Adrenal gland (tissue), 12 donors: Measurements from ENCODE around the gene MAPK10. TPM values are rescaled to one million over a fixed set of nuclear protein-coding genes. Genes with fewer than 3 reads are reported as not detected.

Experiments used
- DNase-seq, 7 donors: peaks; one replicate each; pipeline ENCODE4 v3.0.0-alpha.2; 2019 to 2020
- H3K27ac ChIP-seq, 5 donors: fragments of 200-600 bp; sonication (generic) in 4 of 5; 1 replicate in 3 of 5; 2 replicates in 2 of 5; pipeline versions ENCODE4 v1.5.1 to v1.8.0; 2016 to 2020; ENCODE audit warnings: mild to moderate bottlenecking in 1 of 5
- H3K27me3 ChIP-seq: fragments of 200-600 bp; 2 replicates; pipeline ENCODE4 v1.8.0; 2021
- H3K36me3 ChIP-seq, 2 donors: fragments of 200-600 bp; replicated peaks in 1 of 2; 1 replicate in 1 of 2; 2 replicates in 1 of 2; pipeline versions ENCODE4 v1.5.1 to v1.8.0; 2018 to 2022
- H3K4me1 ChIP-seq, 2 donors: fragments of 200-600 bp; replicated peaks in 1 of 2; 1 replicate in 1 of 2; 2 replicates in 1 of 2; pipeline versions ENCODE4 v1.5.1 to v1.8.0; 2018 to 2021
- H3K4me3 ChIP-seq, 4 donors: fragments of 200-600 bp; sonication (generic) in 3 of 4; one replicate each; pipeline ENCODE4 v1.5.1; 2016 to 2018
- H3K9me3 ChIP-seq, 3 donors: fragments of 200-600 bp; sonication (generic) in 1 of 3; replicated peaks in 1 of 3; 1 replicate in 2 of 3; 2 replicates in 1 of 3; pipeline versions ENCODE4 v1.5.1 to v1.8.0; 2016 to 2021
- POLR2A ChIP-seq, 2 donors: fragments of 450-650 bp; IDR thresholded peaks; one replicate each; pipeline ENCODE4 v1.6.1; 2017; ENCODE audit warnings: antibody characterized with exemption in 2 of 2, mild to moderate bottlenecking in 2 of 2, moderate library complexity in 1 of 2
- WGBS, 4 donors: extraction: QIAGEN DNeasy Blood & Tissue Kit in 2 of 4; methylation state at CpG; one replicate each; pipeline versions ENCODE4 v1.1.5 to v1.1.7; 2013 to 2017; 5-methylcytosine and 5-hydroxymethylcytosine counted together
- intact Hi-C, 2 donors: fragments of 100-400 bp; cut with DNase I; formaldehyde crosslinking; loops; one replicate each; pipeline versions ENCODE4 v1.14.1 to v1.15.0; 2022 to 2023
- polyA plus RNA-seq, 3 donors: library from polyadenylated mRNA; stranded (reverse); fragments of 200-250 nt in 2 of 3; fragments of 350-450 nt in 1 of 3; fragmentation: Illumina TruSeq in 1 of 3; extraction: RNeasy Lipid Tissue Mini Kit (QIAGEN cat#74804) in 1 of 3; gene quantifications; one replicate each; pipeline ENCODE4 v1.2.3, GENCODE V29; 2013 to 2014
- total RNA-seq, 9 donors: library from RNA; depleted of rRNA in 4 of 9; stranded (reverse); fragments of >200 nt in 4 of 9; fragments of 120-200 nt in 1 of 9; fragmentation: NEBNext Ultra II Directional in 1 of 9; extraction: Animal tissue kit (Norgen Biotek cat#: 25700) in 1 of 9; gene quantifications; one replicate each; pipeline versions ENCODE4 v1.1.0 to v1.2.4, GENCODE V29; 2013 to 2023
- TF ChIP-seq, protein P1 (sequence below), 6 experiments: fragments of 450-650 bp in 4 of 6; fragments of 200-600 bp in 2 of 6; sonication (generic) in 1 of 6; IDR thresholded peaks; 1 replicate in 5 of 6; 2 replicates in 1 of 6; pipeline versions ENCODE4 v1.5.1 to v1.8.0; 2016 to 2021; ENCODE audit warnings: antibody characterized with exemption in 6 of 6, mild to moderate bottlenecking in 2 of 6, moderate library complexity in 1 of 6
- donor health status: healthy with polysubstance abuse.
- donor health status: Bipolar disorder and iron deficiency.
- donor health status: DM: yes; HTN: yes; CAD: no.
- donor health status: DM: no; HTN: no; CAD: no.
- donor health status: DM: no; HTN: no; CAD: no.
- donor health status: DM: yes; HTN: yes; CAD: no.

MAPK10 gene
- total and polyA plus RNA-seq, 12 donors: 11.6 to 160 (median 42.1) TPM

DNA sequence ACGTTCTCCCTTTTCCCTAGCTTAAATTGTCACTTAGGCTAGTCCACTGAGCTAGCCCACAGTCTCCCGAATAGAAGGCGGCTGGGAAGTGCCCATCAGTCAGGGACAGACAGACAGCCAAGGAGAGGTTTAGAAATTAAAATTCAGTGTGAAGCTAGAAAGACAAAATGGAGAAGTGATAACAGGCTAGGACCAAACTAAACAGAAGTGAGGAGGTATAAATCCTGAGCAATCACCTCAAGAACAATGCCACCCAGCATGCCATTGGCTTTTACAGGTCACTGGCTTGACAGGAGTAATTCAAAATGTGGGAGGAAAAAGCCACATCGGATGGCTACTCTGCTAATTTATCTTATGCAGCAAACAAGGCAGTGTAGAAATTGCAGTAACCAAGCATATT is 138.9 kb downstream of the MAPK10 start:
- Histone ChIP-seq H3K4me3 (no peak overlapping the region), H3K27me3 (no peaks in the 10 kb centered on the region), H3K27ac (no peak overlapping the region), H3K9me3 (no peaks in the 10 kb centered on the region), H3K36me3 (no peaks in the 10 kb centered on the region), H3K4me1 (peaks cover 0 to 20% of the 10 kb centered on the region in 2 donors)
- no peak for TF ChIP-seq POLR2A (IDR thresholded peaks at IDR 0.05)
- TF ChIP-seq, protein P1, sequence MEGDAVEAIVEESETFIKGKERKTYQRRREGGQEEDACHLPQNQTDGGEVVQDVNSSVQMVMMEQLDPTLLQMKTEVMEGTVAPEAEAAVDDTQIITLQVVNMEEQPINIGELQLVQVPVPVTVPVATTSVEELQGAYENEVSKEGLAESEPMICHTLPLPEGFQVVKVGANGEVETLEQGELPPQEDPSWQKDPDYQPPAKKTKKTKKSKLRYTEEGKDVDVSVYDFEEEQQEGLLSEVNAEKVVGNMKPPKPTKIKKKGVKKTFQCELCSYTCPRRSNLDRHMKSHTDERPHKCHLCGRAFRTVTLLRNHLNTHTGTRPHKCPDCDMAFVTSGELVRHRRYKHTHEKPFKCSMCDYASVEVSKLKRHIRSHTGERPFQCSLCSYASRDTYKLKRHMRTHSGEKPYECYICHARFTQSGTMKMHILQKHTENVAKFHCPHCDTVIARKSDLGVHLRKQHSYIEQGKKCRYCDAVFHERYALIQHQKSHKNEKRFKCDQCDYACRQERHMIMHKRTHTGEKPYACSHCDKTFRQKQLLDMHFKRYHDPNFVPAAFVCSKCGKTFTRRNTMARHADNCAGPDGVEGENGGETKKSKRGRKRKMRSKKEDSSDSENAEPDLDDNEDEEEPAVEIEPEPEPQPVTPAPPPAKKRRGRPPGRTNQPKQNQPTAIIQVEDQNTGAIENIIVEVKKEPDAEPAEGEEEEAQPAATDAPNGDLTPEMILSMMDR (IDR thresholded peaks at IDR 0.05): no peak
- 78 to 85% (median 81%) methylated on average over 4 of the region's 4 CpGs for WGBS, 4 donors
- DNase-seq: no peak
- intact Hi-C loops: no loop called here

DNA sequence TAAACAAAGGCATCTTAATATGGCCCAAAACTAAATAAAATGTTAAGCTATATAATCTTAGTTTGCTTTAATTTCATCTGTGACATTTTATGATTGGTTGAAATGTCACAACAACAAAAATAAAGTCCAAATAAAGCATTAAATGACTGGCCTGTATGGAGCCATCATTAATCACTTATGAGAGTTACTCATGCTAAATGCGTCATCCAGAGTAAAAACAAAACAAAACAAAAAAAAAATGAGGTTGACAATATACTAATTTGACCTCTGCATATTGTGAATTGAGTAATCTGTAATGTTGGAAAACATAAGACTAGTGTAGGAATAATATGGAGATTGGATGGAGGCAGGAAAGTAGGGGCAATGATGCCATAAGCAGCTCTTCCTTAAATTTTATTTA is 139.7 kb downstream of the MAPK10 start:
- TF ChIP-seq POLR2A (IDR thresholded peaks at IDR 0.05): no peak
- TF ChIP-seq, protein P1 (IDR thresholded peaks at IDR 0.05): no peak
- WGBS, 4 donors: 23 to 36% (median 27%) methylated on average over 1 of the region's 1 CpG
- intact Hi-C loops: no loop called here
- Histone ChIP-seq H3K36me3 (no peaks in the 10 kb centered on the region), H3K4me1 (peaks cover 0 to 20% of the 10 kb centered on the region in 2 donors), H3K9me3 (no peaks in the 10 kb centered on the region), H3K27me3 (no peaks in the 10 kb centered on the region), H3K27ac (no peak overlapping the region), H3K4me3 (no peak overlapping the region)
- no peak for DNase-seq

DNA sequence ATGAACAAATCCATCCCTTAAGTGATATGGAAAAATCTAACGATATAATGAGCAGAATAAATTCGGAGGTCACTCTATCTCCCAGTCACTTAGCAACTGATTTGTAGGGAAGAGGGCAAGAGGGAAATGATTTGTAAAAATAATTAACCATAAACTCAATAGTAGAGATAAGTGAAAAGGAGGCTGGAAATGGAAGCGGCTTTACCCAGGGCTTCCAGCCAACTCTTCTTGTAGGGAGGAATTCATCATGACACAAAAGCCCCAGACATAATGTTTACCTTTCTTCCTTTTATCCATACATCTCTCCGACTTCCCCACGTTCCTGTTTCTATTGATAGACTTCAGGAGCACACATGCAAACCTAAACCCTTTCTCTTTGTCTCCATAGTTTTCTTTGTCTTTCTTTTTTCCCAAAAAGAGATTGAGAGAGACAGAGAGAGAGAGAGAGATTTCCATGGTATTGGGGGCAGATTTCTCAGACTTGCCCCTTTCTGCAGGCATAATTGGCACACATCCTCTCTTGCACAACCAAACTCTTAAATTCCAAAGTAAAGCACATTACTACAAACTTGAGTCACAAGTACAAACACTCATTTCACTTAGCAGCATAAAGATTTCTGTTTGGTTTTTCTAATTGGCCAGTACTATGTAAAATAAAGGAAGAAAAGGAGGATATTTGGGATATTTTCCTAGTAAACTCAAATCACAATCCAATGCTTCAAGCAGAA is 140.9 kb downstream of the MAPK10 start:
- no peak for TF ChIP-seq POLR2A (IDR thresholded peaks at IDR 0.05)
- TF ChIP-seq, protein P1 (IDR thresholded peaks at IDR 0.05): no peak
- H3K27me3 ChIP-seq: no peaks in the 10 kb centered on the region
- 41 to 53% (median 49%) methylated on average over 5 of the region's 5 CpGs for WGBS, 4 donors
- no peaks in the 10 kb centered on the region for H3K36me3 ChIP-seq
- intact Hi-C loops: no loop called here
- H3K27ac ChIP-seq: no peak overlapping the region
- peaks cover 0 to 3% (median under 1%) of the 10 kb centered on the region in 3 donors for H3K9me3 ChIP-seq
- H3K4me1 ChIP-seq: peaks cover 0 to 20% of the 10 kb centered on the region in 2 donors
- no peak overlapping the region for H3K4me3 ChIP-seq
- DNase-seq: peak in 1 of 7 donors; percentile 23

DNA sequence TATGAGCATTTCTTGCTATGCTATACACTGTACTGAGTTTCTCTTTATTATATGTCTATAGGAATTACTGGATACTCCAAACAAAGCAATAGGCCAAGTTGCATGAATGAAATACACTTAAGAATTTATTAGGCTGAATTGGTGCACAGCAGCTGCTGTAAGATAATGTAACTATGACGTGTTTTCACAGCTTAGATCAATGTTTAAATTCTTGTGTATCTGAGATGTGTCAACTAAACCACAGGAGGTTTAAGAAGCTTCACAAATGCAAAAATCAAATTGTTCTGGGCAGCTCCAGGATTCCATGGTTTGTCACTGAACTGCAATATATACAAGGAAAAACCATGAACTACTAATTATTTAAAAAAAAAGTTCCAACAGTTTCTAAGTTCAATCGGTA is 156.7 kb downstream of the MAPK10 start:
- 89 to 91% (median 90%) methylated on average over 2 of the region's 2 CpGs for WGBS, 4 donors
- intact Hi-C loops: no loop called here
- TF ChIP-seq POLR2A (IDR thresholded peaks at IDR 0.05): no peak
- TF ChIP-seq, protein P1 (IDR thresholded peaks at IDR 0.05): no peak
- H3K4me1 ChIP-seq: no peaks in the 10 kb centered on the region
- H3K4me3 ChIP-seq: no peak overlapping the region
- H3K27me3 ChIP-seq: no peaks in the 10 kb centered on the region
- DNase-seq: no peak
- no peak overlapping the region for H3K27ac ChIP-seq
- H3K36me3 ChIP-seq: no peaks in the 10 kb centered on the region
- peaks cover 0 to 8% (median 0%) of the 10 kb centered on the region in 3 donors for H3K9me3 ChIP-seq
